ENCODE results near the gene WASHC1. TPM values are rescaled to one million over a fixed set of nuclear protein-coding genes. Genes with fewer than 3 reads are reported as not detected.
A peak's percentile ranks its signal among the peaks of the same experiment; 100 is the strongest.
"Not testable (repeated sequence)": the region's sequence is repeated elsewhere in the genome, so short reads cannot be mapped to it uniquely, and the experiment has no call there.

The WASHC1 gene
- total RNA-seq, 2 experiments from 2014 or later, result 22.8 to 24.7 TPM

- H3K27ac Mint-ChIP-seq; H3K9me3 Mint-ChIP-seq (ENCODE audit: insufficient read depth); DNase-seq; H3K4me3 Mint-ChIP-seq; H3K4me1 Mint-ChIP-seq (ENCODE audit: low read depth); H3K36me3 Mint-ChIP-seq (ENCODE audit: low read depth); ATAC-seq; CTCF ChIA-PET; POLR2A ChIA-PET: not testable (repeated sequence)
- H3K27me3 Mint-ChIP-seq (ENCODE audit: low read depth), result peaks cover 16% of the 10 kb centered on the region
These were observed 15.2 kb upstream of the WASHC1 start for GRCh38 chr9:44416-44815.

GRCh38 chr9:43636-44035 lies 14.4 kb upstream of the WASHC1 start:
- H3K36me3 Mint-ChIP-seq (ENCODE audit: low read depth); ATAC-seq; POLR2A ChIA-PET; CTCF ChIA-PET; H3K9me3 Mint-ChIP-seq (ENCODE audit: insufficient read depth); H3K27ac Mint-ChIP-seq; DNase-seq; H3K4me3 Mint-ChIP-seq; H3K4me1 Mint-ChIP-seq (ENCODE audit: low read depth): not testable (repeated sequence)
- peaks cover 14% of the 10 kb centered on the region for H3K27me3 Mint-ChIP-seq (ENCODE audit: low read depth)

GRCh38 chr9:43116-43515 lies 13.9 kb upstream of the WASHC1 start:
- H3K4me1 Mint-ChIP-seq (ENCODE audit: low read depth); ATAC-seq; H3K36me3 Mint-ChIP-seq (ENCODE audit: low read depth); DNase-seq; H3K9me3 Mint-ChIP-seq (ENCODE audit: insufficient read depth); POLR2A ChIA-PET; CTCF ChIA-PET; H3K27ac Mint-ChIP-seq; H3K4me3 Mint-ChIP-seq: not testable (repeated sequence)
- peaks cover 13% of the 10 kb centered on the region for H3K27me3 Mint-ChIP-seq (ENCODE audit: low read depth)

GRCh38 chr9:41819-42218 lies 12.6 kb upstream of the WASHC1 start:
- H3K9me3 Mint-ChIP-seq (ENCODE audit: insufficient read depth); CTCF ChIA-PET; POLR2A ChIA-PET; H3K4me1 Mint-ChIP-seq (ENCODE audit: low read depth); H3K27ac Mint-ChIP-seq; DNase-seq; H3K36me3 Mint-ChIP-seq (ENCODE audit: low read depth); H3K4me3 Mint-ChIP-seq; ATAC-seq: not testable (repeated sequence)
- H3K27me3 Mint-ChIP-seq (ENCODE audit: low read depth), result peaks cover 13% of the 10 kb centered on the region

GRCh38 chr9:41261-41676 lies 12.0 kb upstream of the WASHC1 start:
- H3K27ac Mint-ChIP-seq; DNase-seq; H3K36me3 Mint-ChIP-seq (ENCODE audit: low read depth); H3K4me3 Mint-ChIP-seq; H3K9me3 Mint-ChIP-seq (ENCODE audit: insufficient read depth); CTCF ChIA-PET; H3K4me1 Mint-ChIP-seq (ENCODE audit: low read depth); POLR2A ChIA-PET; ATAC-seq: not testable (repeated sequence)
- peaks cover 13% of the 10 kb centered on the region for H3K27me3 Mint-ChIP-seq (ENCODE audit: low read depth)

- ATAC-seq; POLR2A ChIA-PET; H3K27me3 Mint-ChIP-seq (ENCODE audit: low read depth): not testable (repeated sequence)
These were observed 3.1 kb upstream of the WASHC1 start for GRCh38 chr9:32308-32707.

GRCh38 chr9:28775-29174 lies 481 bp downstream of the WASHC1 start:
- CTCF ChIA-PET; H3K4me1 Mint-ChIP-seq (ENCODE audit: low read depth); H3K27ac Mint-ChIP-seq; H3K36me3 Mint-ChIP-seq (ENCODE audit: low read depth); H3K9me3 Mint-ChIP-seq (ENCODE audit: insufficient read depth); H3K27me3 Mint-ChIP-seq (ENCODE audit: low read depth); DNase-seq; POLR2A ChIA-PET; ATAC-seq: not testable (repeated sequence)
- H3K4me3 Mint-ChIP-seq, result peak overlapping the region; percentile 28

More at GRCh38 chr9:32308-32707, 3.1 kb upstream of the WASHC1 start:
- CTCF ChIA-PET; H3K9me3 Mint-ChIP-seq (ENCODE audit: insufficient read depth); H3K36me3 Mint-ChIP-seq (ENCODE audit: low read depth); H3K4me3 Mint-ChIP-seq; H3K4me1 Mint-ChIP-seq (ENCODE audit: low read depth); DNase-seq; H3K27ac Mint-ChIP-seq: not testable (repeated sequence)

- H3K36me3 Mint-ChIP-seq (ENCODE audit: low read depth); POLR2A ChIA-PET; ATAC-seq; H3K9me3 Mint-ChIP-seq (ENCODE audit: insufficient read depth); H3K4me3 Mint-ChIP-seq; H3K4me1 Mint-ChIP-seq (ENCODE audit: low read depth); H3K27me3 Mint-ChIP-seq (ENCODE audit: low read depth); H3K27ac Mint-ChIP-seq; DNase-seq; CTCF ChIA-PET: not testable (repeated sequence)
These were observed 7.6 kb downstream of the WASHC1 start for GRCh38 chr9:21621-22020.

- POLR2A ChIA-PET; H3K27me3 Mint-ChIP-seq (ENCODE audit: low read depth); H3K27ac Mint-ChIP-seq; ATAC-seq; DNase-seq; H3K4me1 Mint-ChIP-seq (ENCODE audit: low read depth); H3K9me3 Mint-ChIP-seq (ENCODE audit: insufficient read depth); H3K4me3 Mint-ChIP-seq; CTCF ChIA-PET; H3K36me3 Mint-ChIP-seq (ENCODE audit: low read depth): not testable (repeated sequence)
These were observed 12.4 kb downstream of the WASHC1 start for GRCh38 chr9:16875-17274.

GRCh38 chr9:14129-14809 lies 15.0 kb downstream of the WASHC1 start:
- ATAC-seq; H3K4me1 Mint-ChIP-seq (ENCODE audit: low read depth); H3K4me3 Mint-ChIP-seq; H3K36me3 Mint-ChIP-seq (ENCODE audit: low read depth); H3K27ac Mint-ChIP-seq; H3K9me3 Mint-ChIP-seq (ENCODE audit: insufficient read depth); H3K27me3 Mint-ChIP-seq (ENCODE audit: low read depth); POLR2A ChIA-PET; DNase-seq; CTCF ChIA-PET: not testable (repeated sequence)

GRCh38 chr9:11206-11605 lies 18.1 kb downstream of the WASHC1 start:
- peak; percentile 89 for DNase-seq
- H3K27ac Mint-ChIP-seq; CTCF ChIA-PET; H3K9me3 Mint-ChIP-seq (ENCODE audit: insufficient read depth); H3K27me3 Mint-ChIP-seq (ENCODE audit: low read depth); POLR2A ChIA-PET; H3K36me3 Mint-ChIP-seq (ENCODE audit: low read depth); H3K4me1 Mint-ChIP-seq (ENCODE audit: low read depth); H3K4me3 Mint-ChIP-seq; ATAC-seq: not testable (repeated sequence)

- H3K4me1 Mint-ChIP-seq (ENCODE audit: low read depth); H3K9me3 Mint-ChIP-seq (ENCODE audit: insufficient read depth); H3K4me3 Mint-ChIP-seq; POLR2A ChIA-PET; ATAC-seq; CTCF ChIA-PET; H3K36me3 Mint-ChIP-seq (ENCODE audit: low read depth); DNase-seq; H3K27me3 Mint-ChIP-seq (ENCODE audit: low read depth); H3K27ac Mint-ChIP-seq: not testable (repeated sequence)
These were observed 18.6 kb downstream of the WASHC1 start for GRCh38 chr9:10653-11053.

GRCh38 chr9:10207-10606 lies 19.0 kb downstream of the WASHC1 start:
- H3K4me3 Mint-ChIP-seq; DNase-seq; CTCF ChIA-PET; H3K36me3 Mint-ChIP-seq (ENCODE audit: low read depth); ATAC-seq; H3K27me3 Mint-ChIP-seq (ENCODE audit: low read depth); POLR2A ChIA-PET; H3K9me3 Mint-ChIP-seq (ENCODE audit: insufficient read depth); H3K27ac Mint-ChIP-seq; H3K4me1 Mint-ChIP-seq (ENCODE audit: low read depth): not testable (repeated sequence)

Measured in activated CD8-positive, alpha-beta T cell treated with anti-CD3 and anti-CD28 coated beads, Interleukin-2, amount 10 ng/mL, durations not matched to agents 7 days and 5 days (primary cell).